ENCODE data around the gene SLC9B2. TPM values are rescaled to one million over a fixed set of nuclear protein-coding genes. Genes with fewer than 3 reads are reported as not detected.

SLC9B2 gene
- total RNA-seq, 1 donor from 2014 or later: 3.3 TPM

Other genes starting within 250 kb of the SLC9B2 start
- 279 TPM for gene UBE2D3, start 249.2 kb downstream of the SLC9B2 start, total RNA-seq
- 20.1 TPM for gene CISD2, start 207.8 kb downstream of the SLC9B2 start, total RNA-seq
- 0.20 TPM for gene SLC9B1, start 57.1 kb downstream of the SLC9B2 start, total RNA-seq
- 25.6 TPM for gene BDH2, start 23.1 kb upstream of the SLC9B2 start, total RNA-seq
- 0.35 TPM for gene CENPE, start 121.6 kb upstream of the SLC9B2 start, total RNA-seq